ENCODE results near the gene ACBD7.

The ACBD7 gene

GRCh38 chr10:15084502-15084922, 4.1 kb downstream of the ACBD7 start:
- peak; percentile 66 for DNase-seq

DNA sequence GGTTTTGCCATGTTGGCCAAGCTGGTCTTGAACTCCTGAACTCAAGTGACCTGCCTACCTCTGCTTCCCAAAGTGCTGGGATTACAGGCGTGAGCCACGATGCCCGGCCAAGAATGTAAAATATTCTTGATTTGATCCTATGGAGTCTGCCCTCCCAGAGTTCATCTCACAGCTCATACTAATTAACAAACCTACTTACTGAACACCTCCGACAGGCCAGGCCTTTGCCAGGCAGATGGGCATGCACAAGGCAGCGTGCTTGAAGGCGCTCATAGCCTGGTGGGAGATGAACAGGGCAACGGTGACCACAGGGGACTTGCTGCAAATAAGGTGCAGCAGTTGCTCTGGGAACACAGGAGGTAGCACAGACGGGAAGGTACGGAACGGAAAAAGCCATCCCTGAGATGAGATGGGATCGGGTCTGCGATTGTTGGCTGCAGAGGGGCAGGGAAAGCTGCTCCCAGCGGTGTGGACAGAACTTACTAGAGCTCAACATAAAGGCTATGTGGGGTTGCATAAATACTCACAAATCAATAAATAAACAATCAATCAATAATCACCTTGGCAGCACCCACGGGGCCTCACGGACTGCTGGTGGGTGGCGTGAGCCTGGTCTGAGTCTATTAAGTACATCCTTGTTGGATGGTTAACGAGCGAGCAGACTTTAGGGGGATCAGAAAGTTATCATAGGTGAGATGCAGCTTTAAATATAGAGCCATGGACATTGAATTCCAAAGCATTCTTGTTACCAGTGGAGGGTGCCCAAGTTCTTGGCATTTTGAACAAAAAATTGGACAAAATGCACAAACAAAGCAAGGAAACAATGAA, 4.7 kb downstream of the ACBD7 start:
- DNase-seq, result no peak

DNA sequence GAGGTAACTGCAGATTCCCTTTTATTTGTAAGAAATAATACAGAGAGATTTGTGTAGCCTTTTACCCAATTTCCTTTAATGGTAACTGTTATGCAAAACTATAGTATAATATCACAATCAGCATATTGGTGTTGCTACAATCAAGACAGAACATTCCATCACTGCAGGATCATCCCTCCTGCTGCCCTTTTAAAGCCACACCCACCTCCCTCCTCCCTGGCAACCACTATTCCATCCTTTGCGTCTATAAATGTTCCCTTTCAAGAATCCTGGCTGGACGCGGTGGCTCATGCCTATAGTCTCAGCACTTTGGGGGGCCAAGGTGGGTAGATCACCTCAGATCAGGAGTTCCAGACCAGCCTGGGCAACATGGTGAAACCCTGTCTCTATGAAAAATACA, 13.2 kb downstream of the ACBD7 start:
- DNase-seq, result no peak

- no peak for DNase-seq
These were observed 16.2 kb downstream of the ACBD7 start for GRCh38 chr10:15072358-15072757.

GRCh38 chr10:15069230-15069629, 19.3 kb downstream of the ACBD7 start:
- no peak for DNase-seq

GRCh38 chr10:15068802-15069201, 19.8 kb downstream of the ACBD7 start:
- DNase-seq, result no peak

DNA sequence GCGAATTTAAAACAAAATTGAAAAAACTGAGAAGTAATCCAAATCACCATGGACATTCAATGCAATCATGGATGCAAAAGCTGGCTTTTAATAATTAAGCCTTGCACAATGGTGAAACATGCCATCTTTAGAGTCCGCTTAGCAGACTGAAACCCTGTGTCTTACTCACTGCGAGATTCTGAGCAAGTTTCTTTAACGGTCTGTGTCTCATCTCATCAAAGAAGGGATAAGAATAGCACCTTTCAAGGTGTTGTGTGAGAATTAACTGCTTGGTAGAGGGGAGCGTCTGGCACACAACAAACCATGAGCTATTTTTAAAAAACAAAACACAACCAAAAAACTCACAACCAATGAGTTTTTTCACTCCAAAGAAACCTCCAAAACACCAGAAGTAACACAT, 21.4 kb downstream of the ACBD7 start:
- no peak for DNase-seq

- no peak for DNase-seq
These were observed 27.9 kb downstream of the ACBD7 start for GRCh38 chr10:15060638-15061037.

DNA sequence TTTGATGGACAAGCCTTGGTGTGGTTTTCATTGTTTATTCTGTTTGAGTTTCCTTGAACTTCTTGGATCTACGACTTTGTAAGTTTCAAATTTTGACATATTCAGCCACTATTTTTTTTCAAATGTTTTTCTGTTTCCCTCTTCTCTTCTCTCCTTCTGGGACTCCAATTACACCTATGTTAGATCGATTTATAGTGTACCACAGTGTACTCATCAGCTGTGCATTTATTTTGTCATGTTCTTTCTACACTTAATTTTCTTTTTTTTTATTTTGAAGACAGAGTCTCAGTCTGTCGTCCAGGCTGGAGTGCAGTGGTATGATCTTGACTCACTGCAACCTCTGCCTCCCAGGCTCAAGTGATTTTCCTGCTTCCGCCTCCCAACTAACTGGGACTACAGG, 28.7 kb downstream of the ACBD7 start:
- DNase-seq, result no peak

DNA sequence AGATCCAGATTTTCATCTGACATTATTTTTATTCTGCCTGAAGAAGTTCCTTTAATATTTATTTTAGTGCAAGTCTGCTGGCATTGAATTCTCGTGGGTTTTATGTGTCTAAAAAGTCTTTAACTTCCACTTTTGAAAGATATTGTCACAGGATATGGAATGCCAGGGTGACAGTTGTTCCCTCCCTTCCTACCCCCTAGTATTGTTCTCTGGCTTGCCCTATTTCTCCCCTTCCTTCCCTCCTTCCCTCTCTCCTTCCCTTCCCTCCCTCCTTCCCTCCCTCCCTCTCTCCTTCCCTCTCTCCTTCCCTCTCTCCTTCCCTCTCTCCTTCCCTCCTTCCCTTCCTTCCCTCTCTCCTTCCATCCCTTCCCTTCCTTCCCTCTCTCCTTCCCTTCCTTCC, 29.9 kb downstream of the ACBD7 start:
- DNase-seq, result no peak

- DNase-seq, result no peak
These were observed 35.5 kb downstream of the ACBD7 start for GRCh38 chr10:15053061-15053460.

- DNase-seq, result no peak
These were observed 36.5 kb downstream of the ACBD7 start for GRCh38 chr10:15052121-15052520.

GRCh38 chr10:15049533-15049932, 39.0 kb downstream of the ACBD7 start:
- no peak for DNase-seq

DNA sequence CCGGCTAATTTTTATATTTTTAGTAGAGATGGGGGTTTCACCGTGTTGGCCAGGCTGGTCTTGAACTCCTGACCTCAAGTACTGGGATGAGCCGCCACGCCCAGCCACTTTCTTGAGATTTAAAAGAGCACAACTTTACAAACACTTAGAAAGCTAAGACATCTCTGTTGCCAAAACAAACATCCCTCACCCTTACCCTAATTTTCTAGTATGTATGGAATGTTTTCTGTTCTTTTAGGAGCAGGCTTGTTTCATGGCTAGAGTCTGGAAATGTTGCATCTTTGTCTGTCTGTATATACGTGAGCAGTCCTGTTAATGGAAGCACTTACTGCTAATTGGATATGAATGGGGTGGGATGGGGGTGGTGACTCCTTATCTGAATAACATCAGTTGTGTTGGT, 42.0 kb downstream of the ACBD7 start:
- no peak for DNase-seq

DNA sequence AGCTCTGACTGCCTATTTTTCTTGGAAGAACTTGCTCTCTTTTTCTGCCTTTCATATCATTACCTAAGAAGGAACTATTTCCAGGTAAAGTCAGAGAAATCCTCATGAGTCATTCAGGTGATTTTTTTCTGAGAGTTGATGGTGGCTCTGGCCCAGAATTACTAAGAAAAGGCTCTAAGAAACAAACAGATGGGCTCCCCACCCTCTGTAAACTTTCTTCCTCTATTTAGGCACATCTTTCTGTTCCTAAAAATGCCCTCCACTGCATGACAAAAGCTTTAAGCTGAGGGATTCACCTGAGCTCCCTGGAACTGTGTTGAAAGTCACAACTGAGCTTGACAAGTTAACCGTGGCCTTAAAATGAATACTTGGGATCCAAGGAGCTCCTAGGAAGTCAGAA, 43.2 kb downstream of the ACBD7 start:
- no peak for DNase-seq

DNA sequence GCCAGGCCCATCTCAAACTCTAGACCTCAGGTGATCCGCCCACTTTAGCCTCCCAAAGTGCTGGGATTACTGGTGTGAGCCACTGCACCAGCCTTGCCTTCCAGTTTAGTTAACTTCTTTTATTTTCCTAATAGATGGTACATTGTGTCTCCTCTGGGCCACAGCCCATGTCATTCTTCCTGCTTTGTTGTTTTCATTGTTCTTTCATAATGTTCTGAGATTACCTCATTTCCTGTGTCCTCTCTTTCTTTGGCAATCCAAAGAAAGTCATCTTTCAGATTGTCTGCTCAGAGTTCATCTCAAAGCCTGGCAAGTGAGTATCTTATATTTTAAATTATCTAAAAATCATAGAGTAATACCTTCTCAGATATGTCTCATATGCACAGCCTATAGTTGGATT, 44.9 kb downstream of the ACBD7 start, which contains the start of gene OLAH:
TSS of gene OLAH (plus strand) at position 270 of the 400 bp plus-strand sequence. CDS start 3,346 bp downstream, outside the sequence.
- DNase-seq, result no peak

DNA sequence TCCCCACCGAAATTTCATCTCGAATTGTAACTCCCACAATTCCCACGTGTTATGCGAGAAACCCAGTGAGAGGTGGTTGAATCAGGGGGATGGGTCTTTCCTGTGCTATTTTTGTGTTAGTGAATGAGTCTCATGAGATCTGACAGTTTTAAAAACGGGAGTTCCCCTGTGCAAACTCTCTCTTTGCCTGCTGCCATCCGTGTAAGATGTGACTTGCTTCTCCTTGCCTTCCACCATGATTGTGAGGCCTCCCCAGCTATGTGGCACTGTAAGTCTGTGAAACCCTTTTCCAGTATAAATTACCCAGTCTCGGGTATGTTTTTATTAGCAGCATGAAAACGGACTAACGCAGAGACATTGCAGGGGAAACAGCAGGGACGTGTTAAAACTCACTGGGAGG, 50.2 kb downstream of the ACBD7 start:
- DNase-seq, result no peak

GRCh38 chr10:15037691-15038090, 50.9 kb downstream of the ACBD7 start:
- DNase-seq, result no peak

GRCh38 chr10:15035385-15036301, 52.9 kb downstream of the ACBD7 start:
- DNase-seq, result no peak

DNA sequence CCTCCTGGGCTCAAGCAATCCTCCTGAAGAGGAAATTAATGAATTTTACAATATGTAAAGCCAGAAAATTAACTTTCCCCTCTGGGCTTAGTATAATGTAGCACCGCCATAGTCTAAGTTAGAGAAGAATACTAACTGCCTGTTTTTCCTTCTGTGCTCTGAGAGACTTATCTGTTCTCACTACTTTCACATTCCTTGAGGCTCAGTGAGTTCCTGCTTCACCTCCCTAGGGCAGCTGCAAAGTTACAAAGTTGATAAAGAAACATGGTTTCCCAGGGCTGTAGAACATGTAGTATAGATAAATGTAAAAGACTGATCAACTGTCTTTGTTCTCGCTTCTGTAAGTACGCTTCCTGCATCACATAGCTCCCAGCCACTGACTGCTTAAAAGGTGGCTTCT, 60.8 kb downstream of the ACBD7 start:
- no peak for DNase-seq

Data from DMS79 treated with DMSO at 0.1 percent for 48 hours (cell line).